ENCODE results near the gene NHP2.

- peak; percentile 77 for TF ChIP-seq CTCF (IDR thresholded peaks at IDR 0.05; ENCODE audit: poor library complexity, severe bottlenecking)
- TF ChIP-seq EZH2 (IDR thresholded peaks at IDR 0.05; ENCODE audit: borderline replicate concordance, insufficient read depth, low read length, poor library complexity, severe bottlenecking) = no peak
- TF ChIP-seq POLR2AphosphoS5 (IDR thresholded peaks at IDR 0.05) = no peak
Measured at GRCh38 chr5:178145965-178146820, 7.5 kb downstream of the NHP2 start.
